NOMO-1 (cell line): ENCODE data around the gene PKIB.
"Not testable (repeated sequence)": the region's sequence is repeated elsewhere in the genome, so short reads cannot be mapped to it uniquely, and the experiment has no call there.

Experiments
- DNase-seq, 2 experiments: peaks; one replicate each; lab custom pipeline; 2025; ENCODE audit not compliant: unreplicated experiment in 2 of 2; lab: John Stamatoyannopoulos, UW

PKIB gene

DNA sequence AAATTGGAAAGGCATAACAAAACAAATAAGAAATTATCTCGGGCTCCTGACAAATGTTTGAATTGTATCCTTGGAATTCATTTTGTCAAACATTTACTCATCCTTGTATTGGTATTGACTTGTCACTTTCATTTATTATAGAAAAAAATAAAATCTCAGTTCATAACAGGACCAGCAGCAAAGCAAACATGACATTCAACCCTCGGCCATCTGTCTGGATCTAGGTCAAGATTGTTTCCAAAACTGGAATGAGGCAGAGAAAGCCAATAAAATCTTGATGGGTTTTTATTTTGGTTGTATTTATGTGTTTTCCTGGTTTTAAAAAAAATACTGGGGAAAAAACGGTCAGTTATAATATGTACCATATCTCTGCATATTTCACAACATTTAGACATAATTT is 126.4 kb downstream of the PKIB start:
- DNase-seq = no peak

DNA sequence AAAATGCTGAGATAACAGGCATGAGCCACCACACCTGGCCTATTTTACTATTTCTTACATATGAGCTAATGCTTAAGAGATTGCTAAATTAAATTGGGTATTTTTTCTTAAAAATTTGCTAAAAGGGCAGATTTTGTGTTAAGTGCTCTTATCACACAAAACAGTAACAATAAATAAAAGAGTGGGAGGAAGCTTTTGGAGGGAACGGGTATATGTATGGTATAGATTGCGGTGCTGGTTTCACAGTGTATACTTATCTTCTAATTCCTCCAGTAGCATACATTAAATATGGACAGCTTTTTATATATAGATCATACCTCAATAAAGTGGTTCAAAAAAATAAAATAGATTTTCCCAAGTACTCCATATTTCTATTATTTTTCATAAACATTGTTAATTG is 129.9 kb downstream of the PKIB start:
- DNase-seq = no peak

DNA sequence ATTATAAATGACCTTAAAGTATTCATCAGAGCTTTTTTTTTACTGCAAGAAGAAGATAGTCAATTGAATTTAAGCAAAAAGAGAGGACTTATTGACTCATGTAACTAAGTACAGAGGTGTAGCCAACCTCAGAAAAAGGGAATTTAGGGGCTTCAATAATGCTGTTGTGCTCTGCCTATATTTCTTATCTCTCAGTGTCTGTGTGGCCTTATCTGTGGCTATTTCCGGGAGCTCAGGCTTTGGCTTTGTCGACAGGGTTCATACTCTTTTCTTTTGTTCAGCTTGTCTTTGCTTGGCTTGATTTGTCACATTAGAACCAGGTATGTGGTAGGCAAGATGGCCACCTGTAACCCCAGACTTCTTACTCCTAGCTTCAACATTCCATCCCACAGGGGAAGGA is 130.7 kb downstream of the PKIB start:
- no peak for DNase-seq

DNA sequence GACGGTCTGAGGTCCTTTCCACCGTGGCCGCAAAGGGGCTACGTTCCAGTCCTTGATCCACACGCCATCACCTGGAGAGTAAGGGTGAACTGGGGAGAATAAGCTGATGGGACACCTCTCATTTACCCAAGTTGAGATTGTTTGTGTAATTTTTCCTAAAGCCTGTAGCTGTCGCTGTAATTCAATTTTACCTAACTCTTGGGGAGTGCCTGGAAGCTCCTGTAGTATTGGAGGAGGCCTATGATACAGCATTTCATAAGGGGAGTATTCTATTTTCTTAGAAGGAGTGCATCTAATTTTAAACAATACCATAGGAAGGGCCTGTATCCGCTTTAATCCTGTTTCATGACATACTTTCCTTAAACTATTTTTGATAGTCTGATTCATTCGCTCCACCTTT is 134.0 kb downstream of the PKIB start:
- peak in 1 of 2 experiments; percentile 24 for DNase-seq

DNA sequence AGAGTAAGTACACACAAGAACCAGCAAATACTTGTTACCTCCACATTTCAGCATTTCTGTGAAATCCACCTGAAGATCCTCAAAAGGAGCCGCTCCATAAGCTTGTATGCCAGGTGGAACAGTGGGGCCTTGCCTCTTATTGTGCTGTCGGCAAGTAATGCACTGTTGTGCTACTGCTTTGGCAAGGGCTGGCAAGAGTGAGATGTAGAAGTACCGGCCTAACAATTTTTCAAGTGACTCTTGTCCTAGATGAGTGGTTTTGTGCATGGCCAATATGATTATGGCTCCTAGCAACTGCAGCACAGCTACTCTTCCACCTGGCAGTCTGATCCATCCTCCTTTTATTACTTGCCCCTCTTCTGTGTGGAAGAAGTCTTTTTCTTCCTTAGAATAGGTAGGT is 134.7 kb downstream of the PKIB start:
- DNase-seq = not testable (repeated sequence)

DNA sequence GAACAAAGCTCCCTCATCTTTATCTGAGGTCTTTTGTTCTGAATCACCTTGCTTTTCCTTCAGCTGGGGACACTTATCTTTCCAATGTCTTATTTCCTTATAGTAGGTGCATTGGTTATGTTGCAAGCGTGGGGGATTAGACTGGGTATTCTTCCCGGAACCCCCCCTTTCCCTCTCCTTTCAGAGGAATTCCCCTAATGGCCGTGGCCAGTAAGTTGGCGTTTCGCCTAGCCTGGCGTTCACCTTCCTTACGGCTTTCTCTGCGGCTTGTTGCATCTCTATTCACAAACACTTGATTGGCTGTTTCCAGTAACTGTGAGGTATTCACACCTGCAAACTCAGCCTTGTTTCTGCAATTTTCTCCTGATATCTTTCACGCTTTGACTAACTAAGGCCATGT is 136.5 kb downstream of the PKIB start:
- no peak for DNase-seq

DNA sequence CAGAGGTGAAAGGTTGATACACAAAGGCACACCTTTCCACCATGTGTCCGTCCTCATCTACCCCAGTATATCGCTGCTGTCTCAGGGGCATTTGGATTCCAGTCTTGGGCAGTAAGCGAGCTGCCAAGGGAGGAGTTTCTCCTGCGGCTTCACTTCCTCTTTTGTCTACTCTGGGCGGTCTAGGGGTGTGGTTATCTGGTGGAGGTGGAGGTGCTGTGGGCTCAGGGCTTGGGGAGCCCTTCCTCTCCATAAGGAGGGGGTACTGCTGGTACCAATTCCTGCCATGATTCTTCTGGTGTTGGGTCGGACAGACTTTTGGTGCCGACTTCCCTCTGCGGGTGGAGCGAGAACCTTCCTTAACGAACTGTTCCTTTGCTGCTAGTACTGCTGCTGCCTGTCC is 137.4 kb downstream of the PKIB start:
- peak; percentile 76 to 77 for DNase-seq

DNA sequence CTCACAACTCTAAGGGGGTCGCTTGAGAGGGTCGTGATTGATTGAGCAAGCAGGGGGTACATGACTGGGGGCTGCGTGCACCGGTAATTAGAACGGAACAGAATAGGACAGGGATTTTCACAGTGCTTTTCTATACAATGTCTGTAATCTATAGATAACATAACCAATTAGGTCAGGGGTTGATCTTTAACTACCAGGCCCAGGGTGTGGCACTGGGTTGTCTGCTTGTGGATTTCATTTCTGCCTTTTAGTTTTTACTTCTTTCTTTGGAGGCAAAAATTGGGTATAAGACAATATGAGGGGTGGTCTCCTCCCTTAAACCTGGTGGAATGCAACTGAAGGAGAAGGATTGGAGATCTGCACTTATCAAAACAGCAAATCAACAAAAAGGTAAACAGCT is 138.7 kb downstream of the PKIB start:
- DNase-seq = not testable (repeated sequence)

DNA sequence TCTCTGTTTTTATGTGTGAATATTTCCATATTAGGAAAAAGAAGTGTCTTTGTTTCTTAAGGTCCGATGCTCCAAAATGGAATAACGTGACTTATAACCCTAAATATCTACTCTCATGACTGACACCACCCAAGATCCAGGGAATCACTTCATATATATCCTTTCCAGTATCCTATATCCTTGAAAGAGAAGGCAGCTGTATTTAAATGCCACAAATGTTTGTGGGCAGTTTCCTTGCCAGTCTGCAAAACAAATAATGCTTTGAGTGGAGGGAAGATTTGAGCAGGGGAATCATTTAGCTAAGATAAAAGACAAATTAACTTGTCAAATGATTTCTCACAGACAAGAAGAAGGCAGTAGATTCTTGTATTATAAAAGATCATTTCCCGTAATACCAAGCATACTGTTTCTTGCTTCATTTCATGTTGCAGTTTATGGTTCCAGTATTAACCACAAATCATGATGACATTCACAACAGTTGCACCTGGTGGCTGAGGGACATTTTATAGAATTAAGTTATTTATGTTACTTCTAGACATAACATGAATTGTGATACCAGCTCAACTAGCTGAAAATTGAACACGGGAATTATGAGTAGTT is 139.3 kb downstream of the PKIB start:
- peak in 1 of 2 experiments; percentile 45 for DNase-seq

DNA sequence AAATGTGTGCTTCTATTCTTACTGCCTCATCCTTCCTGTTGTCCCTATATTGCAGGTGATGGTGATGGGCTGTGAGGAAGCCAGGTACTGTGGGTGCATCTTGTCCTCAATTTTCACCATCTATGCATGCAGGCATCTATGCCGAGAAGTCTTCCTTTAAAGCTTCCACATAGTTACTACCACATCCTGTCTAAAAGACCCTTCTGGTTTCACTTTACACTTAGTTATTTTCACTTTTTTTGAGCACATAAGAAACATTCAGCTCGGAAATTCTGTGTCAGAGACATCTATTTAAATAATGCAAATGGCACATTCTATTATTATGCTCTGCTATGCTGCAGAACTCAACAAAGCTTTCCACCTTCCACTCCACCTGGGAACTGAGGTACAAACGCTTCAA is 141.1 kb downstream of the PKIB start:
- DNase-seq = peak in 1 of 2 experiments; percentile 32

DNA sequence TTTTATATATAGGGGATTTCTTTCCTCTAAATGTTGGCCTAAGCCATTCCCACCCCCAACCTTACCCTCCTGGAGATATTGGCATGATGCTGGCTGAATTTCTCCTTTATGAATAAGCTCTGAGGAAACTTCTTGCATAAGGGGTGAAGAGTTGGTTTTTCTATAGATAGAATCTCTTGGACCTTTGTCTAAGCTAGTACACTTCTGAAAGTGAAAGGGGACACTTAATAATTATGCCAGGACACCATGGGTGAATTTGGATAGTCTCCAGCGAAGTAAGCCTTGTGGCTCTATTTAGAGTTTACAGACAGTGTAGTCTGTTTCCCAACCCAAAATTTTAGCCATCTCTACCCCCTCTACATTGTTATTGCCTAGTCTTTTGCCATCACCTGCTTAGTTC is 142.3 kb downstream of the PKIB start:
- peak; percentile 30 to 80 for DNase-seq

DNA sequence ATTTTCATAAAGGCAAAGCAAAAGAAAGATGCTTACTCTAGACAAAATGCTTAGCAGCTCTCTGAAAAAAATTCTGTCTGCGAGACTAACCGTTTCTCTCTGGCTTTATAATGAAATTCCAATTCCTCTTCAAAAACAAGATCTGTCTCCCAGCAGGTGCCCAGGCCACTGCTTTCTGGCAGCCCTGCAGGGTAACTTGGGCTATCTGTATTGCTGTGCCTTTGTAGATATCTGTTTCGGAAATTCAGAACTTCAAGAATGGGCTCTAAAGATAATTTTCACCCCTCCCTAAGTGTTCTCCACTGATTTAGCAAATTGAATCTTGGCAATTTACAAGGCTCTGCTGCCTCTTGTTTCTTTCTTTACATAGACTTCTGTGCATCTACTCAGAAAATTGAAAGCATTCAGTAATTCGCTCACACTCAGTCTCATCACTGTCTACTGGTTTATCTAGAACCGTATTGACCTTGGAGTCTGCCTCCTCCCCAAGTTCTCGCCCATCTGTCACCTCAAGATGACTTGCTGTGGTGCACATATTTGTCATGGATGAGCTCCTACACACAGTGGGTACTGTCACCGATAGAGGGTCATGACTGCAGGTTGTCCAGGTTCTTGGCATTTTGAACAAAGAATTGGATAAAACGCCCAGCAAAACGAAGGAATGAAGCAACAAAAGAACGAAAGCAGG is 142.9 kb downstream of the PKIB start:
- no peak for DNase-seq

DNA sequence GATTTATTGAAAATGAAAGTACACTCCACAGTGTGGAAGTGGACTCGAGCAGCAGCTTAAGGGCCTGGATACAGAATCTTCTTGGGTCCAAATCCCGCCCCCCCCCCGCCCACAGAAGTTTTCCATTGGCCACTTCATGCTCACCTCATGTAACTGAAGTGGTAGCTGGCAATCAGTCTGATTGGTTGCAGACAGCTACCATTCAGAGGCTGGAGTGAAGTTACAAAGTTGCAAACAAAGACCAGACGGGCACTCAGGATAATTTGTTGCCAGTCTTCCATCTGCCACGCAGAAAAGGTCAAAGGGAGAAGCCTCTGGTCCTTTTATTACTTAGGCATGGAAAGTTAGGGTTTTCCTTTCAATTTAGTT is 143.5 kb downstream of the PKIB start:
- no peak for DNase-seq

DNA sequence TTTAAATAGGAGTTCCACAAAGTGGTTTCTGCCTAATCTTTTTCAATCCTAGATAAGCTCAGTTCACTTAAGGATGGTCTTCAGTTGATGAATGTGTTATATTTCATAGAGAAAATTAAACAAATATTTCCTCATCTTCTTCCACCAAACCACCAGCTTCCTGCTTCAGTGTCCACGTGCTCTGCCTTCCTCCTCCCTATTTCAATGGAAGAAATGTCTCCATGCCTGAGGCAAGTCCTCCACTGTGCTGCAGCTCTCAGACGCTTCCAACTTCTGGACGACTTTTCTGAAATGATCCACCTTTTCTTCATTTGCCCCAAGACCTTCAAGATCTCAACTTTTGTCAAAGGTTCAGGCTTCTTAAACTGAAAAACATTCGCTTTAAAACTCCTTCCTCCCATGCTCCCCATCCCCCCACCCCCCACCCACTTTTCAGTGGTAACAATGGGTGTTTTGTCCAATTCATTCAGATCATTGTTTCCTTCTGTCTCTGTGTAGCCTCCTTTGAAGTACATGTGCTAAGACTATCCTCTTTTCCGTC is 144.1 kb downstream of the PKIB start:
- peak in 1 of 2 experiments; percentile 29 for DNase-seq

DNA sequence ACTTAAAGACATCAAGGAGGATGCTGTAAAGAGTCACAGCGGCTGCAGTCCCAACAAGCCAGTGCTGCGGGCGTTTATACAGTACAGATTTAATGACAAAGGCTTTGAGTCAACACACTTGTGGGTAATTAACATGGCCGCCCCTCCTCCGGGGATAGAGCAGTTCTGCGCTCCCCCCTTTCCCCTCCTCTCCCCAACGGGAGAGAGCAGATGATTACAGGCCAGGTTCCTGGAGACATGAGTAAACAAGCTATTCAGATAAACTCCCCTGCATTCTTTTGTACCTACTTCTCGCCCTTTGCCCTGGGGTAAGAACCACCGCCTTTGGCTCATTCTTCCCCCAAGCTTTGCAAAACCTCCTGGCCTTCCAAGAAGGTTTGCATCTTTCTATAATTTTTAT is 145.7 kb downstream of the PKIB start:
- no peak for DNase-seq

DNA sequence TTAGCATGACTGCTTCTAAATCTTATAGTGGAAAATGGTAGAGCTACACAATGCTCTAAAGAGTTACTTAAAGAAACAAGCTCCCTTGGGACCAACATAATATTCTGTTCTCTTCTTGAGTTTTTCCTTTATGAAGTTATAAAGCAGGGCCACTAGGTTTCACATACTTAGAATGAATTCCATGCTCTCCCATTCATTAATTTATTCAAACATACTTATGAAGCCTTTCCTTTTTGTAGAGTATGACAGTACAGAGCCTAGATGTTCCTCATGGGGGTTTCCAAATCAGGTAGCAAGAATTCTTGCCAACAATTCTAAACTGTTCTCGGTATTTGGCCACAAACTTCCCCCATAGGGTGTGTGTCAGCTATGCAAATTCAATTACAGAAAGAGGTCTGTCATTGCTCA is 148.7 kb downstream of the PKIB start:
- DNase-seq = peak; percentile 62 to 73

DNA sequence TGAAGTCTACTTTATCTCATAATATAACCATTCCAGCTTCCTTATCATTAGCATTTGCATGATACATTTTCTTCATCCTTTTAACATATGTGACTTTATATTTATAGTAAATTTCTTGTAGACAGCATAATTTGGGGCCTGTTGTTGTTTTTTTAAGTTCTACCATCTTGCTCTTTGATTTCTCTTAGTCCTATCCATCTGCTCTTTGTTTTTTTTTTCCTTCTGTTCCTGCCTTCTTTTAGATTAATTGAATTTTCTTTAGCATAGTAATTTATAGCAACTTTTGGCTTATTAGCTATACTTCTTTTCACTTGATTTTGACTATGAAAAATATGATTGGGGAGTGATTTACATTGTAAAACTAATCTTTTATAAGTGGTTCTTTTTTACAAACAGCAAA is 150.1 kb downstream of the PKIB start:
- DNase-seq = no peak

DNA sequence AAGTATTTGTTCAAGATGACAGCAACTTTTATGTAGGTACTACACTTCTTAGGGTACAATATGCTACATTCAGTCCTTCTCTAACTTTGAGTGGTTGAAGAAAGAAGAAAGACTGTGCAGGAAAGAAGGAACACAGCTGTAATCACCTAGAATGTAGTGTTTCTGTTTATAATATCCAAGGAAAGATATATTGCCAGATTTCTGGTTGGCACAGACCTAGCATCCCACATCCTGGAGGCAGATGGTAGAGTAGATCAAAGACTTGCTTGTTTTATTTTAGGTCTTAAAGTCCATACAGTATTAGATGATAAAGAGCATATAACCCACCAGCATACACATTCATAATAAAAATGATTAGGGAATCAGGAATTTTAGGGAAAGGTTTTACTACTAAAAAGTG is 156.1 kb downstream of the PKIB start:
- DNase-seq = no peak

DNA sequence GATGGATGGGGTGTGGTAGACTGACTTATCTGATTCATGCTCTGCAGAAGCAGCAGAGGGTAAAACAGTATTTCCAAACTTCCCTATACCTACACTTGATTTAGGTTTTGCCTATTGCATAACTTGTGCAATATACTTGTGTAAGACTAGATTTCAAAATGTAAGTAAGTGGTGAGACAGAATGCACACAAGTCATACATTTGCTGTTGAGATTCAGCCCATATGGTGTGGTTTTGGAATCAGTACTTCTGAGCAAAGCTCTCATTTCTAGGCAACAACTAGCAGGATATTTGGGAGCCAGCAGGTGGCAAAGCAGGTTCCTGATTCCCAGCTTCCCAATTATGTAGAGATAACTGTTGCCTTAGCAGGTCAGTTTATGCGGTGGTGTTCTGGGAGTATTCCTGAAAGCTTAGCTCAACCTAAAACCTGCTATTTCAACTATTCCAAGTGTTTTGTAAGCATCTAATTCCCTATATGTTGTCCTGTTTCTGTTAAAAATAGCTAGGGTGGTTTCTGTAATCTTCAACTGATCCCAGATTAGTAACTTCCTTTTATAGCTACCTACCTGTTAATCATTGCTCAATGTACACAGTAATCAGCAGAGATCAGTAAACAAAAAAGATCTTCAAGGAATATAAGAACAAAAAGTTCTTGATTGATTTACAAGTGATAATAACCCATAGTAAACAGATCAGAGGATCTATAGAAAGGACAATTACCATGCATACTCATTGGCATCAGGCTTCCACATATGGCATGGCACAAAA is 160.8 kb downstream of the PKIB start:
- peak; percentile 80 to 98 for DNase-seq

DNA sequence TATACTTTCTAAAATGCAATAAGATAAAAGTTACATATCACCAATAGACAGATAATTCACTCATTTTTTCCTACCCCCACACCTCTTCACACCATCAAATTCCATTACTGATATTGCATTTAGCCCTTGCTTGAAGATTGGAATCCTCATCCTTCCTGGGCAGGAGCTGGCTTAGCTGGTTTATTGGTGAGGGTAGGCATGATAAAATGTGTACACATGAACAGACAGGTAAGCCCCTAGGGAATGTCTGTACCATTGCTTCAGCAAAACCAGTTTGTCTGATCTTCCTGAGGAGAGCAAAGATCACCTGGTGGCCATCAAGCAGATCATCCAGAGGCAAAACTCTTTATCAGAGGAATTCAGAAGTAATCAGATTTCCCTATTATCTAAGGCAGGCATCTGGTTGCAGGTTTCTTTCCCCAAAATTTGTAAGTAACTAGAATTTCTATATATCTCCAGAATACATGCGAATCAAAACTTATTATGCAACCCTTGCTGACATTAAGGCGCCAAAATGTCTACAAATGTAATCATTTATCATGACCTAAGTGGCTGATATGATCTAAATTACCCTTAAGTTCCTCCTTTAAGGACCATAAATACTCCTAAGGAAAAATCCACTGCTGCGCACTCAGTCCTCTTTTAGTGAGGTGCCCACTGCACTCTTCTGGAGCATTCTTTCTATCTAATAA is 162.7 kb downstream of the PKIB start:
- DNase-seq = peak; percentile 6 to 42
